H9 (cell line): ENCODE measurements around the gene TOR3A. TPM values are rescaled to one million over a fixed set of nuclear protein-coding genes. Genes with fewer than 3 reads are reported as not detected.

Source experiments
- DNase-seq: peaks from one replicate; pipeline ENCODE4 v3.0.0-alpha.2; 2017
- H2AFZ ChIP-seq: one replicate; pipeline ENCODE4 v1.6.1; 2013; ENCODE audit warnings: mild to moderate bottlenecking, low read length, control low read depth, moderate library complexity
- H2AK5ac ChIP-seq: 2 replicates; pipeline ENCODE4 v1.6.1; 2013; ENCODE audit warnings: low read length, control low read depth, mixed read lengths; ENCODE audit not compliant: insufficient read length
- H2BK120ac ChIP-seq: one replicate; pipeline ENCODE4 v1.6.1; 2013; ENCODE audit warnings: low read depth, mild to moderate bottlenecking, low read length, control low read depth, inconsistent platforms; ENCODE audit not compliant: poor library complexity, severe bottlenecking
- H2BK12ac ChIP-seq: 2 replicates; pipeline ENCODE4 v1.6.1; 2013; ENCODE audit warnings: low read length, control low read depth, mixed read lengths, low read depth; ENCODE audit not compliant: insufficient read length
- H2BK15ac ChIP-seq: 2 replicates; pipeline ENCODE4 v1.6.1; 2013; ENCODE audit warnings: low read depth, low read length, control low read depth
- H2BK20ac ChIP-seq: one replicate; pipeline ENCODE4 v1.6.1; 2013; ENCODE audit warnings: low read depth, mild to moderate bottlenecking, low read length, control low read depth, inconsistent platforms; ENCODE audit not compliant: poor library complexity, severe bottlenecking
- H2BK5ac ChIP-seq: 2 replicates; pipeline ENCODE4 v1.6.1; 2013; ENCODE audit warnings: low read length, control low read depth, mixed read lengths; ENCODE audit not compliant: insufficient read length
- H3K14ac ChIP-seq: 2 replicates; pipeline ENCODE4 v1.6.1; 2013; ENCODE audit warnings: low read length, control low read depth; ENCODE audit not compliant: insufficient read depth
- H3K18ac ChIP-seq: 2 replicates; pipeline ENCODE4 v1.6.1; 2013; ENCODE audit warnings: low read depth, mild to moderate bottlenecking, mixed read lengths, low read length, control low read depth; ENCODE audit not compliant: insufficient read length
- H3K23ac ChIP-seq: 2 replicates; pipeline ENCODE4 v1.6.1; 2013; ENCODE audit warnings: low read length, control low read depth, mixed read lengths, low read depth; ENCODE audit not compliant: insufficient read length
- H3K23me2 ChIP-seq: 2 replicates; pipeline ENCODE4 v1.6.1; 2013; ENCODE audit warnings: low read depth, mild to moderate bottlenecking, mixed read lengths, low read length, control low read depth; ENCODE audit not compliant: insufficient read length, poor library complexity, severe bottlenecking
- H3K27ac ChIP-seq: 2 replicates; pipeline ENCODE4 v1.5.1; 2013; ENCODE audit warnings: low read length, control low read depth, mixed read lengths, low read depth; ENCODE audit not compliant: insufficient read length
- H3K27me3 ChIP-seq: 2 replicates; pipeline ENCODE4 v1.6.1; 2013; ENCODE audit warnings: low read length, control low read depth, inconsistent platforms; ENCODE audit not compliant: insufficient read depth
- H3K4ac ChIP-seq: 2 replicates; pipeline ENCODE4 v1.6.1; 2013; ENCODE audit warnings: low read depth, mild to moderate bottlenecking, control low read depth, inconsistent platforms, low read length, moderate library complexity
- H3K4me1 ChIP-seq: 2 replicates; pipeline ENCODE4 v1.6.1; 2013; ENCODE audit warnings: low read length, control low read depth, inconsistent platforms; ENCODE audit not compliant: insufficient read depth
- H3K4me2 ChIP-seq: 2 replicates; pipeline ENCODE4 v1.6.1; 2013; ENCODE audit warnings: low read length, control low read depth, mixed read lengths; ENCODE audit not compliant: insufficient read length, insufficient read depth
- H3K56ac ChIP-seq: 2 replicates; pipeline ENCODE4 v1.6.1; 2013; ENCODE audit warnings: low read depth, mild to moderate bottlenecking, mixed read lengths, low read length, control low read depth; ENCODE audit not compliant: insufficient read length
- H3K79me1 ChIP-seq: 2 replicates; pipeline ENCODE4 v1.6.1; 2013; ENCODE audit warnings: low read depth, mild to moderate bottlenecking, moderate library complexity, low read length, control low read depth, inconsistent platforms; ENCODE audit not compliant: insufficient read depth, poor library complexity, severe bottlenecking
- H3K79me2 ChIP-seq: 2 replicates; pipeline ENCODE4 v1.6.1; 2013; ENCODE audit warnings: low read length, control low read depth, inconsistent platforms; ENCODE audit not compliant: insufficient read depth
- H3K9ac ChIP-seq: 2 replicates; pipeline ENCODE4 v1.6.1; 2013; ENCODE audit warnings: low read length, control low read depth, mixed read lengths; ENCODE audit not compliant: insufficient read length; ENCODE audit errors: extremely low read depth
- H3K9me3 ChIP-seq: one replicate; pipeline ENCODE4 v1.6.1; 2013; ENCODE audit warnings: low read depth, low read length, inconsistent platforms; ENCODE audit not compliant: control insufficient read depth
- H3T11ph ChIP-seq: one replicate; pipeline ENCODE4 v1.6.1; 2013; ENCODE audit warnings: mild to moderate bottlenecking, low read length, control low read depth, inconsistent platforms
- H4K20me1 ChIP-seq: one replicate; pipeline ENCODE4 v1.6.1; 2013; ENCODE audit not compliant: control insufficient read depth, insufficient read length, insufficient read depth
- H4K5ac ChIP-seq: 2 replicates; pipeline ENCODE4 v1.6.1; 2013; ENCODE audit warnings: low read depth, mild to moderate bottlenecking, mixed read lengths, low read length, control low read depth; ENCODE audit not compliant: insufficient read length
- H4K8ac ChIP-seq: replicated peaks from 2 replicates; pipeline ENCODE4 v1.6.1; 2013; ENCODE audit warnings: low read length, control low read depth, mixed read lengths, low read depth; ENCODE audit not compliant: insufficient read length
- H4K91ac ChIP-seq: 2 replicates; pipeline ENCODE4 v1.6.1; 2013; ENCODE audit warnings: low read depth, mild to moderate bottlenecking, moderate library complexity, mixed read lengths, low read length, control low read depth; ENCODE audit not compliant: insufficient read length
- H3K27ac Mint-ChIP-seq, 3 experiments: 2 replicates in 2 of 3; 3 replicates in 1 of 3; pipeline ENCODE4 v1.8.0; 2020 to 2021; ENCODE audit warnings: mixed read lengths in 3 of 3, mild to moderate bottlenecking in 1 of 3, moderate library complexity in 1 of 3
- H3K27me3 Mint-ChIP-seq: 2 replicates; pipeline ENCODE4 v1.8.0; 2021; ENCODE audit warnings: low read depth, mild to moderate bottlenecking, moderate library complexity, mixed read lengths
- H3K36me3 Mint-ChIP-seq, 3 experiments: 2 replicates in 2 of 3; 3 replicates in 1 of 3; pipeline ENCODE4 v1.8.0; 2020 to 2021; ENCODE audit warnings: low read depth in 3 of 3, mixed read lengths in 3 of 3; ENCODE audit not compliant: insufficient read depth in 1 of 3
- H3K4me1 Mint-ChIP-seq, 2 experiments: 2 replicates each; pipeline ENCODE4 v1.8.0; 2020; ENCODE audit warnings: mixed read lengths in 2 of 2
- H3K4me3 Mint-ChIP-seq, 2 experiments: 2 replicates in 1 of 2; 3 replicates in 1 of 2; pipeline ENCODE4 v1.8.0; 2020 to 2021; ENCODE audit warnings: mild to moderate bottlenecking in 2 of 2, mixed read lengths in 2 of 2, moderate library complexity in 1 of 2
- H3K9me3 Mint-ChIP-seq, 2 experiments: 2 replicates in 1 of 2; 3 replicates in 1 of 2; pipeline ENCODE4 v1.8.0; 2020; ENCODE audit warnings: mild to moderate bottlenecking in 2 of 2, mixed read lengths in 2 of 2, moderate library complexity in 1 of 2
- WGBS: extraction: QIAGEN DNeasy Blood & Tissue Kit; methylation state at CpG from one replicate; pipeline ENCODE4 v1.1.7; 2013; ENCODE audit warnings: missing lambda C conversion rate, low lambda C conversion rate, mixed read lengths; ENCODE audit not compliant: insufficient read length; ENCODE audit errors: extremely low coverage; 5-methylcytosine and 5-hydroxymethylcytosine counted together
- total RNA-seq: library from RNA; stranded (reverse); gene quantifications from 2 replicates; pipeline ENCODE4 v1.2.1, GENCODE V29; 2021
- TF ChIP-seq, protein P1 (sequence below): fragments of 200-600 bp; sonication (generic); conservative IDR thresholded peaks from 3 replicates; pipeline ENCODE4 v1.8.0; 2021; ENCODE audit warnings: antibody characterized with exemption, mild to moderate bottlenecking

Gene TOR3A
- total RNA-seq, 1 experiment from 2014 or later: 27.3 TPM

DNA sequence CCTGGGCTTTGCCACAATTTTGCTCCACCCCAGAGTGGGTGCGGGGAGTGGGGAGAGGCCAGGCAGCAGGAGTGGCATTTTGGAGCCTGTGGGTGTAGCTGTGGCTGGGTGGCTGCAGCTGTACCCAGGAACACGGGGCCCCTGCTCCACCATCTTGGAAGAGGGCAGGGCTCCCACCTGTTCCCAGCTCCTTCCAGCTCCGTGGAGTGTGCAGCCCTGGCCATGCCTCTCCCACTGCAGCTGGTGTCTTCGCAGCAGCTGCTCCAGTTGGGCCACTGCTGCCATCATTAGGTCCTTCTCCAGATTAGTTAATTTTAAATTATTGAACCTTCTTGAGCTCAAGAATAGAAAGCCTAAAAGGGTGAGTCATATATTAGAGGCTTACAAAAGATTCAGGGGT lies 38.6 kb upstream of the TOR3A start:
- no peak overlapping the region for H4K91ac ChIP-seq
- Mint-ChIP-seq H3K27ac (no peak overlapping the region), H3K4me3 (no peak overlapping the region), H3K36me3 (peaks cover 12 to 17% (median 13%) of the 10 kb centered on the region in 3 experiments; a peak in 5 of 7 replicates), H3K4me1 (peaks cover 11% of the 10 kb centered on the region in 2 experiments), H3K27me3 (no peaks in the 10 kb centered on the region; the same call in 1 of the 2 replicates), H3K9me3 (peaks cover 14 to 15% of the 10 kb centered on the region in 2 experiments; a peak in 4 of 5 replicates)
- no peak overlapping the region for H3K18ac ChIP-seq
- no peak for DNase-seq
- H3K23me2 ChIP-seq: no peaks in the 10 kb centered on the region
- no peak overlapping the region for H2BK5ac ChIP-seq
- no peaks in the 10 kb centered on the region for H4K20me1 ChIP-seq
- H4K8ac ChIP-seq: no peak overlapping the region
- H2BK15ac ChIP-seq: no peak overlapping the region
- no peak overlapping the region for H3K4ac ChIP-seq
- no peak overlapping the region for H3K14ac ChIP-seq
- H2AFZ ChIP-seq: no peak overlapping the region
- no peak overlapping the region for H4K5ac ChIP-seq
- H3K9me3 ChIP-seq: no peaks in the 10 kb centered on the region
- H3K4me2 ChIP-seq: no peak overlapping the region
- no peak overlapping the region for H3K27ac ChIP-seq
- no peak overlapping the region for H2AK5ac ChIP-seq
- H3K23ac ChIP-seq: no peak overlapping the region
- H3K79me1 ChIP-seq: no peaks in the 10 kb centered on the region
- H3T11ph ChIP-seq: no peak overlapping the region
- H2BK12ac ChIP-seq: no peak overlapping the region
- peaks cover 5% of the 10 kb centered on the region; the same call in 1 of the 2 replicates for H3K79me2 ChIP-seq
- H3K9ac ChIP-seq: no peak overlapping the region
- TF ChIP-seq, protein P1, sequence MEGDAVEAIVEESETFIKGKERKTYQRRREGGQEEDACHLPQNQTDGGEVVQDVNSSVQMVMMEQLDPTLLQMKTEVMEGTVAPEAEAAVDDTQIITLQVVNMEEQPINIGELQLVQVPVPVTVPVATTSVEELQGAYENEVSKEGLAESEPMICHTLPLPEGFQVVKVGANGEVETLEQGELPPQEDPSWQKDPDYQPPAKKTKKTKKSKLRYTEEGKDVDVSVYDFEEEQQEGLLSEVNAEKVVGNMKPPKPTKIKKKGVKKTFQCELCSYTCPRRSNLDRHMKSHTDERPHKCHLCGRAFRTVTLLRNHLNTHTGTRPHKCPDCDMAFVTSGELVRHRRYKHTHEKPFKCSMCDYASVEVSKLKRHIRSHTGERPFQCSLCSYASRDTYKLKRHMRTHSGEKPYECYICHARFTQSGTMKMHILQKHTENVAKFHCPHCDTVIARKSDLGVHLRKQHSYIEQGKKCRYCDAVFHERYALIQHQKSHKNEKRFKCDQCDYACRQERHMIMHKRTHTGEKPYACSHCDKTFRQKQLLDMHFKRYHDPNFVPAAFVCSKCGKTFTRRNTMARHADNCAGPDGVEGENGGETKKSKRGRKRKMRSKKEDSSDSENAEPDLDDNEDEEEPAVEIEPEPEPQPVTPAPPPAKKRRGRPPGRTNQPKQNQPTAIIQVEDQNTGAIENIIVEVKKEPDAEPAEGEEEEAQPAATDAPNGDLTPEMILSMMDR: no peak
- H3K27me3 ChIP-seq: no peaks in the 10 kb centered on the region
- peaks cover 3% of the 10 kb centered on the region; the same call in 1 of the 2 replicates for H3K4me1 ChIP-seq
- H3K56ac ChIP-seq: no peak overlapping the region
- H2BK120ac ChIP-seq: no peak overlapping the region
- H2BK20ac ChIP-seq: no peak overlapping the region
- WGBS: no CpG with 5 or more reads among the region's 4 CpGs
